Stimulated activated CD4-positive, alpha-beta T cell treated with anti-CD3 and anti-CD28 coated beads, Interleukin-4, amount 100 ng/mL, for 24 hours (primary cell): ENCODE results near the gene ZNF609.

Experiments
- DNase-seq: peaks from one replicate; pipeline ENCODE4 v3.0.0-alpha.2; 2020

The ZNF609 gene

DNA sequence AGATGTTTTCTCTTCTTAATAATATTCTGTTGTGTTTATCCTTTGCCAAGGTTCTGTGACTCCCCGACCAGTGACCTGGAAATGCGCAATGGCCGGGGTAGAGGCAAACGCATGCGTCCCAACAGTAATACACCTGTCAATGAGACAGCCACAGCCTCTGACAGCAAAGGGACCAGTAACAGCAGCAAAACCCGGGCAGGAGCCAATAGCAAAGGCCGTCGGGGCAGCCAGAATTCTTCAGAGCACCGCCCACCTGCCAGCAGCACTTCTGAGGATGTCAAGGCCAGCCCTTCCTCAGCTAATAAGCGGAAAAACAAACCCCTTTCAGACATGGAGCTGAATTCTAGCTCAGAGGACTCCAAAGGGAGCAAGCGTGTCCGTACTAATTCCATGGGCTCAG, 213.5 kb downstream of the ZNF609 start:
- DNase-seq: no peak

GRCh38 chr15:64678126-64678819, 217.9 kb downstream of the ZNF609 start:
- DNase-seq: no peak

- no peak for DNase-seq
Measured at GRCh38 chr15:64680097-64680496, 219.7 kb downstream of the ZNF609 start.

- DNase-seq: no peak
Measured at GRCh38 chr15:64681424-64682024, 221.1 kb downstream of the ZNF609 start.

GRCh38 chr15:64682255-64682654, 221.9 kb downstream of the ZNF609 start:
- DNase-seq: no peak

DNA sequence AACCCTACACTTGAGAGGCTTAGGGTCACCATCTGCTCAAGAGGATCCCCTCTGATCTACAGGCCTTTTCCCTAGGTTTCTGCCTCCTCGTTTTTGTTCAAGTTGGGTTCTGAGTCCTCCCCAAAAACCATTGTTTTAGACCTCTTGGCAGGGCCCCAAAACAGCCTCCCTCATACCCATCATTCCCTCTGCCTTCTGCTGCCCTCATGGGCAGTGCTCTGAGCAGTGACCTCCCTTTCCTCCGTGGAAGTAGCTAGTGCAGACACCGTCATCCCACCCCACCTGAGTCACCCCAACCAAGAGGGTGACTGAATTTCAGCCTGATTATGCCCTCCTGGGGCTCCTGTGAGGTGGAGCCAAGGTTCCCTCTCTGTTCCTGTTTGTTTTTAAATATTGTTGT, 223.0 kb downstream of the ZNF609 start:
- DNase-seq: no peak

DNA sequence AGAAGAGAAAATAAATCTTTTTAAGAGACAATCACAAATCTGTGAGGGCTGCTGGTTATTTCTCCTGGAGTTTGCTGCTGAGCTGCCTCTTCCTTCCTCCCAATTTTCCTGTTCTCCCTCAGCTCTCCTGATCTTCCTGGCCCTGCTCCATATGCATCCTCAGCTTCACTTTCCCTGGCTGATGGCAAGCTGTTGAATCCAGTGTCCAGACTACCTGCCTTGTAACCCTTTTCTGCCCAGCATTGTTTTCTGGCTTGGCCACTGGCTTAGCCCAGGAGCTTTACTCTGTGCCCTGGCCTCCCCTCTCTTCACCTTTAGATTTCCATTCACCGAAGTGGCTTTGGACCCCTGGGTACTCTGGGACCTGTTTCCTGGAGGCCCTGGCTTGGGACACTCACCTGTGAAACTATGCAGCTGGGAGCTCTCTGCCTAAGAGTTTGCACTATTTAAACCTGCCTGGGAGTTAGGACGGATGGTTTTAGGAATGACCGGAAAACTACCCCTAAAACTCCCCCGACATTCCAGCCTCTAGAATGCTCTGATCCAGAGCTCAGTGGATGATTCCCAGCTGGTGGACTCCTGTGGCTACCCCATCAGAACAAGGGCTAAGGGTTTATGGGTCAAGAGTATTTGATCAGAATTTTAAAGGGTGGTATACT, 225.0 kb downstream of the ZNF609 start:
- DNase-seq: no peak

- peak; percentile 36 for DNase-seq
Measured at GRCh38 chr15:64686130-64686735, 225.9 kb downstream of the ZNF609 start.

DNA sequence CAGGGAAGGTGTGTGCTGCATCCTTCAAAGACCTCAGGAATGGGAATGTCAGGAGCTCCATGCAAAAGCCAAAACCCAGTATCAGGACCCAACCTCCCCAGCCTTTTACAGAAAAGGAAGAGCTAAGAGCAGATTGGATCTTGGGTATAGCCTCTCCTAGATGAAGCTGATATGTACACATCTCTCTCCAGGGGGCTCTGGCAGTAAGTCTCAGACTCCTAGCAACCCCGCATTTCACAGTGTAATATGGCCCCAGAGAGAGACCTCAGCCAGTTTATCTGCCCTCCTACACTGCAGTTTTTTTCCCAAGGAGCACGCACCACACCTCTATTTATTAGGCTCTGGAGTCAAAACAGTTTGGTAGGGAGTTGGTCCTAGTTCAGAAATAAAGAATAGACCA, 226.8 kb downstream of the ZNF609 start:
- no peak for DNase-seq

GRCh38 chr15:64687688-64688087, 227.3 kb downstream of the ZNF609 start:
- no peak for DNase-seq

GRCh38 chr15:64688770-64689169, 228.4 kb downstream of the ZNF609 start:
- no peak for DNase-seq

- DNase-seq: no peak
Measured at GRCh38 chr15:64690008-64690407, 229.6 kb downstream of the ZNF609 start.

GRCh38 chr15:64690578-64691296, 230.4 kb downstream of the ZNF609 start:
- no peak for DNase-seq

DNA sequence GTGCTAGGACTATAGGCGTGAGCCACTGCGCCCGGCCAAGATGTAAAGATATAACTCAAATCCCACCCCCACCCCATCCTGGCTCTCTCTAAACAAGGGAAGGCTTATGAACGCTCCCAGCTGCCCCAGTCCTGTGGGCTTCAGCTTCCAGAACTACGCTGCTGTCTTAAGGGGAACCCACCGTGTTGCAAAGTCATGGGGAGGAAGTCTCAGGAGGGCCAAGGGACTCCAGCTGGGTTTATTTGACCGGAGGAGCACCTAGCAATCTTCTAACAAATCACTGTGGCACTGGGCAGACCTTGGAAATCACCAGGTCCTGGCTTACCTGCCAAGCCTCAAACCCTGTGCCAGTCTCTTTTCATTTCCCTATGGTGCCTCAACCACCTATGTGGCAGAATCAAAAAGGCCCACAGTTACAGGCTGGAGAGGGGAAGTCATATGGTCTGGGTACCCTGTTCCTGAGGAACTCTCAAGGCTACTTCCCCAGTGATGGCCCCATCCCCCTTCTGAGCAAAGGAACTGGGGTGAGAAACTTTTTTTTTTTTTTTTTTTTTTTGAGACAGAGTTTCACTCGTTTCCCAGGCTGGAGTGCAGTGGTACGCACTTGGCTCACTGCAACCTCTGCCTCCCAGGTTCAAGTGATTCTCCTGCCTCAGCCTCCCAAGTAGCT, 231.7 kb downstream of the ZNF609 start:
- DNase-seq: no peak

DNA sequence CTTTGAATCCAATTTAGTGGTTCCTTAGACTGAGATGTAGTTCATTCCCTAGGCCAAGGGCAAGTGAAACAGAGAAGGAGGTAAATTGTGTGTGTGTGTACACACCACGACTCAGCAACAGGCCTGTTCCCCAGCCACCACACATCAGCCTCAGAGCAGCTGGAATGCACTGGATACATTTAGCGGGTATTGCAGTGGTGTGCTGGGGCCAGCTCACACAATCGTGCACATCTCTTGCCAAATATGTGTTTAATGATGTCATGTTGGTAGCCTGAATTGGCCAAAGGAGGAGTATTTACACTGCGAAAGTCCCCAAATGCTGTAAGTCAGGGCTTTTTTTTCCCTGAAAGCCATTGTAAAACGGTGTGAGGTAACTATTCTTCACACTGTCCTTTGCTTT, 232.8 kb downstream of the ZNF609 start:
- DNase-seq: no peak

GRCh38 chr15:64694816-64695215, 234.4 kb downstream of the ZNF609 start:
- no peak for DNase-seq

DNA sequence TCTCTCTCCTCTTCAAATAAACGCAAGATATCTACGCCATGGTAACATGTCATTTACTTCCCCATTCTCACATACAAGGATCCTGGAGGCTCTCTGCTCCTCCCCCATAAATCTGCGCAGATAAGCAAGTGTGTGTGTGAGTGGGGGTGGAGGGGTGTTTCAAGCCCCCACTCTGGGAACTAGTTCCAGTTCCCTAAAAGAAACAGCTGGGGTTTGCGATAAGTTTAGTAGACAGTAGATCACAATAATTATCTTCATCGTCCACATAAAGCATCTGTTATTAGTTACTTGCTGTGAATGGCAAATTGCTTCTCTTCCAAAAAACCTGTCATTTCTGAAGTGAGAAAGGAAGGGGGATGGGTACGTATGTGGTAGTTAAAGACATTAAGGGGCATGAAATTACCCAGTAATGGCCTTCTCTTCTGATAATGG, 235.2 kb downstream of the ZNF609 start:
- no peak for DNase-seq

DNA sequence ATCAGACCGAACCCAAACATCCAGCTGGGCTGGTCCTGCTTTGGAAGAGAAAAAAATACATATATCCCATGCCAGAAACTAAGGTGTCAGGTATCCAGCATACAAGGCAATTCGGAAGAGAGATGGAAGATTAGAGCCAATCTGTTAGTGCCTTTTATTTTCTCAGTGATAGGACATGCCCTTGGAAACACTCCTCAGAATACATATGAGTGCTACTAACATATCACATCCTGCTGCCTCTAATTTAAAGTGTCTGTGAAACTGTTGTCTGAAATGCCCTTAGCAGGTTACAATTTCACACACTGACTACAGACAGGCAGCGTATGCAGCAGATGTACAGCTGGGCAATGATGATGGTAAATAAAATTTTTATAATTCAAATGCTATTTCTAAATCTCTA, 236.1 kb downstream of the ZNF609 start:
- no peak for DNase-seq

- peak; percentile 46 for DNase-seq
Measured at GRCh38 chr15:64697911-64698369, 237.6 kb downstream of the ZNF609 start.

GRCh38 chr15:64698823-64699222, 238.4 kb downstream of the ZNF609 start:
- DNase-seq: no peak

DNA sequence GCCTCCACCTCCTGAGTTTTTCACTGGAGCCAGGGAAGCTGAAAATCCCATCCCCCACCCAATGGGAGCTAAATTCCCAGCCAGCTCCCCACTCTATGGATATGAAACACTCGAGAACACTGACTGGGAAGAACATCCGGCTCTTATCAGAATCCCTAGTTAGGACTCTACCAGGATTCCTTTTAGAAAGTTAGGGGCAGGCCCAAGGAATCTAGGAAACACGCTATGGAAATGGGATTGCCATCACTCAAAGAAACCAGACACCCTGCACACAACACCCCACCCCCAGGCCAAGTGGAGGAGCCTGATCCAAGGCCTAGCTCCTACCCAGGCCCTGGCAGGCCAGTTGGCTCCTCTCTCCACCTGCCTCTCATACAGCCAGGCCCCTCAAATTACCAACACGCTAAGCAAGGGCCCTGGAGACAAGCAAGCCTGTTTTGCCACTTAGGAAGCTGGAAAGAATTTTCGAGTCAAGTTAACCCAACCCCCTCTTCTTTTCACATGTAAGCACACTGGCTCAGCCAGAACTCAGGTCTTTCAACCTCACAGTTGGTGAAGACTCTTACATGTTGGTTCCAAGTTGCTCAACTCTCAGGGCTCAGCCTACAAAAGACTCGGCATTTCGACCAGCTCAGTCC, 239.5 kb downstream of the ZNF609 start:
- no peak for DNase-seq

DNA sequence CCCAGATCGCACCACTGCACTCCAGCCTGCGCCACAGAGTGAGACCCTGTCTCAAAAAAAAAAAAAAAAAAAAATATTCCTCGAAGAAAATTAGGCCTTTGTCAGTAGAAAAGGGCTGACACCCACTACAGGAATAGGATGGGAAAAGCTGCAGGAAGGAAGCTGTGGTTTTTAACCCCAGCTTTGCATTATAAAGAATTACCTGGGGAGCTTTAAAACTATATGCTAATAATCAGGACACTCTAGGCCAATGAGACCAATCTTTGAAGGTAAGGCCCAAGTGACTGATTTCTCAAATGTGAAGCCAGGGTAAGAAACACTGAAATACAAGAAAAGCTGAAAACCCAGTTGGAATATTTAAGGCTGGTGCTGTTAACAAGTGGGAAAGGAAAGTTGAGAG, 240.7 kb downstream of the ZNF609 start:
- no peak for DNase-seq
